AG04450 (cell line): ENCODE data around the gene SELPLG. TPM values are rescaled to one million over a fixed set of nuclear protein-coding genes. Genes with fewer than 3 reads are reported as not detected.
"Not testable (repeated sequence)": the region's sequence is repeated elsewhere in the genome, so short reads cannot be mapped to it uniquely, and the experiment has no call there.

ENCODE experiments used
- CTCF ChIA-PET: fragments of 300-600, 350-600 bp; formaldehyde crosslinking; extraction: SDS; loops from one replicate; lab custom pipeline; 2022; ENCODE audit warnings: antibody characterized with exemption, inconsistent platforms; lab: Charles Lee
- POLR2A ChIA-PET: fragments of 350-600 bp; formaldehyde crosslinking; extraction: SDS; loops from one replicate; lab custom pipeline; 2021; ENCODE audit warnings: antibody characterized with exemption, inconsistent platforms; lab: Yijun Ruan, JAX
- DNase-seq: peaks from one replicate; pipeline ENCODE4 v3.0.0-alpha.2; 2011; ENCODE audit warnings: low read depth, low spot score
- H3K27ac ChIP-seq: one replicate; pipeline ENCODE4 v1.5.1; 2012; ENCODE audit warnings: low read depth, low read length, control low read depth
- H3K27me3 ChIP-seq: one replicate; pipeline ENCODE4 v1.6.0; 2012; ENCODE audit warnings: low read length; ENCODE audit not compliant: control insufficient read depth, insufficient read depth
- H3K4me3 ChIP-seq: 2 replicates; pipeline ENCODE4 v1.5.1; 2011; ENCODE audit warnings: mild to moderate bottlenecking, low read depth, low read length, control low read depth
- H3K9me3 ChIP-seq: 2 replicates; pipeline ENCODE4 v1.5.1; 2012; ENCODE audit warnings: low read length; ENCODE audit not compliant: control insufficient read depth, insufficient read depth
- CTCF ChIP-seq: IDR thresholded peaks from 2 replicates; pipeline ENCODE4 v1.5.1; 2011; ENCODE audit warnings: low read depth, low read length, control low read depth, inconsistent platforms
- polyA plus RNA-seq: library from polyadenylated mRNA; depleted of rRNA; stranded (reverse); fragments of >200 nt; gene quantifications from 2 replicates; pipeline ENCODE4 v1.2.3, GENCODE V29; 2011

SELPLG gene
- polyA plus RNA-seq, 1 experiment: 6.1 TPM

DNA sequence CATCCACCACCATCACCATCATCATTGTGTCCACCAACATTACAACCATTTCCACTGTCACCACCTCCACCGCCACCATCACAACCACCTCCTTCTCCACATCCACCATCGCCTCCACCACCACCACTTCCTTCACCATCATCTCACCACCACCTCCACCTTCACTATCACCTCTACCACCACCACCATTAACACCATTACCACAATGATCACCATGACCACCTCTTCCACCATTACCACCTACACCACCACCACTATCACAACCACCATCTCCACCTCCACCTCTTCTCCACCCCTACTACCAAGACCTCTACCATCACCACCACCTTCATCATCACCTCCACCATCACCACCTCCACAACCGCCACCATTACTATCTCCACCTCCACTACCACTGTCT lies 54.9 kb downstream of the SELPLG start:
- POLR2A ChIA-PET: no interaction called here
- CTCF ChIA-PET: interaction anchor here (1.1 to 4.0 kb wide), 2 partner anchors 39 to 40 kb away, joined by 7 to 37 read pairs; no protein-coding TSS in a partner anchor
- no peak for TF ChIP-seq CTCF
- DNase-seq: no peak
- H3K27me3 ChIP-seq: peaks cover 2% of the 10 kb centered on the region
- H3K9me3 ChIP-seq: no peaks in the 10 kb centered on the region; the same call in 1 of the 2 replicates
- H3K27ac ChIP-seq: no peak overlapping the region
- H3K4me3 ChIP-seq: no peak overlapping the region

- Histone ChIP-seq H3K9me3 (no peaks in the 10 kb centered on the region; the same call in 1 of the 2 replicates), H3K27me3 (peaks cover 2% of the 10 kb centered on the region), H3K4me3 (no peak overlapping the region), H3K27ac (no peak overlapping the region)
- CTCF ChIA-PET: interaction anchor here (2.8 to 4.0 kb wide), 2 partner anchors 14 to 39 kb away, joined by 18 to 37 read pairs; no protein-coding TSS in a partner anchor
- DNase-seq: no peak
- no peak for TF ChIP-seq CTCF
- POLR2A ChIA-PET: no interaction called here
These were observed 55.4 kb downstream of the SELPLG start for GRCh38 chr12:108578264-108578663.

DNA sequence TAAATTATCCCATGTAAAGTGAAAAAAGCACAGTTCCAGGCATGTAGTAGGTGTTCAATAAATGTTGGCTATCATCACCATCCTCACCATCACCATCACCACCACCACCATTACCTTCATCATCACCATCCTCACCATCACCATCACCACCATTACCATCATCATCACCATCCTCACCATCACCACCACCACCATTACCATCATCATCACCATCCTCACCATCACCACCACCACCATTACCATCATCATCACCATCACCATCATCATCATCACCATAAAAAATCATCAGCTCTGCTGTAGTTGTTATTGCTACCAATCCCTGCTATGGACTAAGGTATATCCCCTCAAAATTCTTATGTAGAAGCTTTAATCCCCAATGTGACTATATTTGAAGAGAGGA lies 56.2 kb downstream of the SELPLG start:
- H3K27me3 ChIP-seq: peaks cover 2% of the 10 kb centered on the region
- ChIA-PET CTCF (interaction anchor here (0.7 to 4.0 kb wide), 3 partner anchors 13 to 40 kb away, joined by 3 to 37 read pairs (median 18); no protein-coding TSS in a partner anchor), POLR2A (no interaction called here)

DNA sequence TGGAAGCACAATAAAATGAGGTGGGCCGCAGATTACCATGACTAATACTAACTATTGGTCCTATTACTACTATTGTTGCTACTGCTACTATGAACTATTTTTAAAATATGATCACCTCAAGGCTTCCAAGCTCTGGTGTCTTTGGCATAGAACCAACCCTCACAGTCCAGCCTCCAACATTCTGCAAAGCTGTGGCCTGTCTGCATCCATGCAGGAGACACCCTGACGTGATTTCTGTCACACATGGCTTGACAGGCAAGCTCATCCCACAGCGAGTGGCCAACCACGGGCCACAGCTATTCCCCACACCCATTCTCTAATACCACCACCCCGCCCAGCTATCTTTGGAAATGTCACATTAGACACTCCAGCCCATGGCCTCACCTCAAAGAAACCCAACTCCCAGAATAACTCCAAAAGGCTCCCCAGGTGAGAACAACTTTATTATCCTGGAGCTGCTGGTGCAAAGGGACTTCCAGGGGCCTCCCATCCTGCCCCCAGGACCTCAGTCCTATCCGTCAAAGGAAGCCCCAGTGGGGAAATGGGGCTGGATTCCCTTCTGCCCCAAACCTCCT lies 56.9 kb downstream of the SELPLG start:
- DNase-seq: no peak
- no peak overlapping the region for H3K27ac ChIP-seq
- ChIA-PET CTCF (interaction anchor here (0.7 to 4.0 kb wide), 4 partner anchors 12 to 374 kb away, joined by 3 to 37 read pairs (median 10); no protein-coding TSS in a partner anchor), POLR2A (no interaction called here)
- H3K27me3 ChIP-seq: no peaks in the 10 kb centered on the region
- H3K4me3 ChIP-seq: no peak overlapping the region
- no peak for TF ChIP-seq CTCF
- H3K9me3 ChIP-seq: no peaks in the 10 kb centered on the region; the same call in 1 of the 2 replicates

More for the DNA sequence above, 56.2 kb downstream of the SELPLG start:
- no peak for DNase-seq
- Histone ChIP-seq H3K27ac (no peak overlapping the region), H3K4me3 (no peak overlapping the region), H3K9me3 (no peaks in the 10 kb centered on the region; the same call in 1 of the 2 replicates)
- no peak for TF ChIP-seq CTCF

GRCh38 chr12:108575199-108575912 lies 58.3 kb downstream of the SELPLG start:
- Histone ChIP-seq H3K27ac (peak overlapping the region; percentile 47), H3K27me3 (no peaks in the 10 kb centered on the region), H3K9me3 (no peaks in the 10 kb centered on the region), H3K4me3 (no peak overlapping the region)
- DNase-seq: no peak
- TF ChIP-seq CTCF: no peak
- ChIA-PET POLR2A (no interaction called here), CTCF (interaction anchor here (2.8 to 4.0 kb wide), 2 partner anchors 11 to 42 kb away, joined by 18 to 37 read pairs; no protein-coding TSS in a partner anchor)

- CTCF ChIA-PET: interaction anchor here (0.8 to 15.8 kb wide), 3 partner anchors 8 to 230 kb away, joined by 3 to 508 read pairs (median 6); no protein-coding TSS in a partner anchor
These were observed 59.4 kb downstream of the SELPLG start for GRCh38 chr12:108574276-108574675.

More at GRCh38 chr12:108574276-108574675, 59.4 kb downstream of the SELPLG start:
- H3K4me3 ChIP-seq, H3K27ac ChIP-seq, DNase-seq, H3K9me3 ChIP-seq, H3K27me3 ChIP-seq, POLR2A ChIA-PET: not testable (repeated sequence)
